Renal cortex interstitium (tissue), 11 donors: ENCODE results near the gene C10orf71. TPM values are rescaled to one million over a fixed set of nuclear protein-coding genes. Genes with fewer than 3 reads are reported as not detected.

ENCODE experiments used
- DNase-seq, 11 donors: peaks; one replicate each; pipeline ENCODE4 v3.0.0-alpha.2; 2013; ENCODE audit warnings: low read depth in 9 of 11, low spot score in 4 of 11; ENCODE audit errors: extremely low read depth in 1 of 11
- polyA plus RNA-seq, 3 donors: library from polyadenylated mRNA; unstranded; fragments of 120-200 nt; gene quantifications; one replicate each; pipeline ENCODE4 v1.2.1, GENCODE V29; 2013; ENCODE audit not compliant: insufficient read length in 3 of 3

The C10orf71 gene
- polyA plus RNA-seq, 3 donors = 0.06 to 0.13 (median 0.09) TPM

DNA sequence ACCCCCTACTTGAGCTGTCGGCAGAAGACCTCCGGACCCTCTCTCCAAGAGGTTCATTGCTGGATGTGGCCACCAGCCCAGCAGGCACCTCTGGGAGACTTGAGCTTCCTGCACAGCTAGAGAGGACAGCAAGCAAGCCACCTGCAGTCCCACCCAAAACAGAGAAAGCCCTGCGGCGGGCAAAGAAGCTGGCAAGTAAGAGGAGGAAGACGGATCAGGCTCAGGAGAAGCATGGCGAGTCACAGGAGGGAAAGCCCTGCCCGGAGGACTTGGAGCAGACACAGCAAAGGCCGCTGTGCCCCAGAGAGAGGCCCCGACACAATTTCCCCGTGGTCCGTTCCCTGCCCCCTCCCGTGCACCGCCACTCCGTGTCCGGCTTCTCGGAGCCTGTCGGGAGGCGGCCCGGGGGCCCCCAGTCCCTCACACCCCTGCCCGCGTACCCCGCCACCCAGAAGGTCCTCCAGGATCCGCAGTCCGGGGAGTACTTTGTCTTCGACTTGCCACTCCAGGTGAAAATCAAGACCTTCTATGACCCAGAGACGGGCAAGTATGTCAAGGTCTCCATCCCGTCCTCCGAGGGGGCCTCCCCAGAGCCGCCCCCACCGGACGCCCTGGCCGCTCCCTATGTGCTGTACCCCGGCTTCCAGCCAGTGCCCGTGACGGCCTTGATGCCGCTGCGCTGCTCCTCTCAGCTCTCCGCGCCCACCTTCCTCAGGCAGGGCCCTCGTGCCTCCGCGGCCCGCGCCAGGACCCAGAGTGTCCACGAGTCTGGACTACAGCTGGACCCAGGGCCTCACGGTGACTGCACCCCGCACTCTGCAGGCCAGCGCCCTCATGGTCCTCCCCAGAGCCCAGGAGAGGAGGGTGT, 27.2 kb downstream of the C10orf71 start:
- DNase-seq = no peak

DNA sequence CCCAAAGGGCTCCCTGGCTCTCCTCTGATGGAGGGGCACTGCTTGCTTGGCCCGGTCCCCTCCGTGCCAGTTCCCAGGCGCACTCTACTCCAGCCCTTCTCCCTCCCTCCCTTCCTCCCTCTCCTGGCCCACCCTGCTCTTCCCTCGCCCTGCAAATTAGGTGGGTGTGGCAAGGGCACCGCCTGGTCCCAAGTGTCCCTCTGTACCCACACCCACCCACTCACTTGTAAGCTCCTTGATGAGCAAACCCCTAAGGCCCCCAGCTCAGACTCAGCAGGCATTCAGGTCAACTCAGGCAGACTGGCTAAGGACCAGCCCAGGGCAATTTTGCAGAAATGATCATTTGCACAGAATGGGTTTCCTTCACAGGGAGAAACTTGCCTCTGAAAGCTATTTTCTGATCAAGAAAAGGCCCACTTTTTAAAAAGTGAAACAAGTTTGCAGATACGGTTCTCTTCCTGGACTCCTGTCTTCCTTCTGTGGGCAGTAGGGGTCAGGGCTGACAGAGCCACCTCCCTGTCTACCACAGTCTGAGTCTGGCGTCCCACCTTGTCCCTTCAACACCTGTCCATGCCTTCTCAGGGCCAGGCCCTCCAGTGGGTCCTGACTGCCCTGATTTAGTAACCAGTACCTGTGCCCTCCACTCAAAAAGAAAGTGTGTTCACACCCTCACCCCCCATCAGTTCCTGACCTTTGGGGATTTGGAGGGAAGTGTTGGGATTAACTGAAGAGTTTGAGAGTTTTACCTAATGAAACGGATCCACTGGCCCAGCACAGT, 28.3 kb downstream of the C10orf71 start:
- no peak for DNase-seq

DNA sequence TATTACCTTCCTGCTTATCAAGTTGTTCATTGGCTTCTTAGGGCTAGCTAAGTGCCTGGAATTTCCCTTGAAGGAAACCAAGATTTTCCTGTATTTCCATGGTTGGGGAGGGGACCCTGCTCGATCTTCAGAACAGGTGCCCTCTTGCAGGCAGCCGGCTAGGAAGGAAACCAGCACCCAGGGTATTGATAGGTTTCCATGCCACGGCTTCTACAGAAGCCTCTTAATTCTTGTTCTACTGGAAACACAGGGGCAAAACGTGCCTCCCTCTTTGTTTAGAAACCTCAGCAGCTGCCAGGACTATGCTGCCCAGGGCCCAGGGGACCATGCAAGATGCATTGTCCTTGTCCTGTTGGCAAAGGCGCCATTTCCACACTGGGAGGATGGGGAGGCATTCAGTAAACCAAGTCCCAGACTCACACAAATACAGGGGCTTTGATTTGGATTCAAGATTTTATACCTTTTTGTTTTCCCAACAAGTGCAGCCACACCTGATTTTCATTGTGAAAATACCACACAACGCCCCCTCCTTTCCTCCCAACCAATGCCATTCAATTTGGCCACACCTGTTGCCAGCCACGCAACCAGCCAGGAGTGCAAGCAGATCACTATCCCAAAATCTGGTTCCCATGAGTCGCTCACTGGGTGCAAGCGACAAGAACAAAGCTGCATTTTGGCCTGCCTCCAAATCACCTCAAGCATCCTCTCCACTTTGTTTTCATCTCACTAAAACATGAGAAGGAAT, 29.6 kb downstream of the C10orf71 start:
- DNase-seq = no peak

DNA sequence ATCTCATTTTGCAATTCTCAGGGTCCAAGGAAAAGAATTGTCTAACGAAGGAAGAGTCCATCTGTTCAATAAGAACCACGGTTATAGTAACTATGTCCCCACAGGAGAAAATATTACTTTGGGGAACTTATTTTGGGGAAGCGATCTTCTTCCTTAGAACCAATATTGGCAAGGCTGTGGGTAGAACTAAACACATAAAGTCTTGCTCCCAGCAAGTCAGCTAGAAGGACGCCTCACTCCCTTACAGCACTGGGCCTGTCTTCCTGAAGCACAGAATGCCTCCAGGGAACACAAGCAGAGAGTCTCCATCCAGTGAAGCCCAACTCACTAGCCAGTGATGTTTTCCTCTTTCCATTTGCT, 30.2 kb downstream of the C10orf71 start:
- DNase-seq = no peak

DNA sequence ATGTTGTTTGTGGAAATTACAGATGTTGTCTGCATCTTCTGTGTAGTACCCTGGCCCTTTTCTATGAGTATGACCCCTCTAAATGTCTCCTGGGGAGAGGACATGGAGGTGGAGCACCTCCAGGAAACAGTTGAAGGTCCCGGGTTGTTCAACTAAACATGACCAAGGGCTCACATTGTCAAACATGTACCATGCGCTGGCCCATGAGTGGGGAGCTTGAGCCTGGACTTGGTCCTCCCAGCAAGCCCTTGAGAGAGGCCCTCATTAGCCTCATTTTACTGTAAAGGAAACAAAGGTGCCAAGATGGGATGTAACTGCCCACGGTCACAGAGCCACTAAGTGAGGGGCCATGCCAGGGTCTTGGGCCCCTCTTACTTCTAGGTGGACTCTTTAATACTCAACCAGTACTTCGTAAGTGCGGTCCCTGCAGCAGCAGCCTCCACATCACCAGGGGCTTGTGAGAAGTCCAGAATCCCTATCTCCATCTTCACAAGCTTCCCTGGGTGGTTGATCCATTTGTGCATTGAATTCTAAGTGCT, 31.2 kb downstream of the C10orf71 start:
- no peak for DNase-seq

DNA sequence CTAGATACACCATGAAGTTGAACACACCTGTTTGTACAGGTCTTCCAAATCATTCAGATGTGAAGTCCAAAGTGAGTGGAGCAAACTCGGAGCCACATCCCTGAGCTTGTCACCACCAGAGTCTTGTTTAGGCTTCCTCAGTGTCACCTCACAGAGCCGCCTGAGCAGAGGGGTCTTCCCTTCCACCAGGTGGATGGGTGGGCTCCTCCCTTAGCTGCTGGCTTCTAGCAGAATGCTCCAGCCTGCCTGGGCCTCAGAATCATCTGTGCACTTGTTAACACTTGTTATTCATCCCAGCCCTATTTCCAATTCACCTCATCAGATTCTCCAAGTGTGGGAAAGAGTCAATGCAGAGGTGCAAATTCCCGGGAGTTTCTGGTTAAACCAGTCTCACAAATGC, 32.5 kb downstream of the C10orf71 start:
- DNase-seq = no peak

DNA sequence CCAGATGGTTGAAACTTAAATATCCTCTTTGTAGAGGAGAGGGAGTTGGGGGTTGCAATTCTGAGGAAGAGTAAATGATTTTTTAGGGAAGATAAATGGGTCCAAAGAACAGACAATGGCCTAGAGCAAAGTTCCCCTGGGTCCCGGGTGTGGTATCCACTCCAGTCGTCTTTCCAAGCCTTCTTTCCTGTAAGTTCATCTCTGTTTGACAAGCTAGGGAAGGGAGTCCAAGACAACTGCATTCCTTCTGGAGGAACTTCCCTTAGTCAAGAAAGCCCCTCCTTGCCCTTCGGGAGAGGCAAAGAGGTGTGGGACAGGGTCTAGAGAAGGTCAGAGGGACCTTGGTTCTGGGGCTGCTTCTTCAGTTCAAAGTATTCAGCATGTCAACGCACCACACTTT, 33.4 kb downstream of the C10orf71 start:
- DNase-seq = no peak

DNA sequence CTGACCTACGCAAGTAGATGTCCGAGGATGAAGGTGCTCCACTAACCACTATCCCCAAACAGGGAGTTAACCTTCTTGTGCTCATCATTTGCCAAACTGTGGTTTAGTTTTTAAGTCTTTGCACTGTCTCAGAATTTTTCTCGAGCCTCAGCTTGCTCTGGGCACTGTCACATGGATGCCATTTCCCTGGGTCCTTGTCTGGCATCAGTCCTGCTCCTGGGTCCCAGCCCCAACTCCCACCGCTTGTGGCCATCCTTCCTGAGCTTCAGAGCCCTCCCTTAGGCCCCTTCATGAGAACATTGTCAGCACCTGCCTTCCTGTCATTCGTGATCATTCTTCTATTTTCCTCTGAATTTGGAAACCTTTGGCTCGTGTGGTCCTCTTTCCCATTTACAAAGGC, 33.8 kb downstream of the C10orf71 start:
- no peak for DNase-seq

DNA sequence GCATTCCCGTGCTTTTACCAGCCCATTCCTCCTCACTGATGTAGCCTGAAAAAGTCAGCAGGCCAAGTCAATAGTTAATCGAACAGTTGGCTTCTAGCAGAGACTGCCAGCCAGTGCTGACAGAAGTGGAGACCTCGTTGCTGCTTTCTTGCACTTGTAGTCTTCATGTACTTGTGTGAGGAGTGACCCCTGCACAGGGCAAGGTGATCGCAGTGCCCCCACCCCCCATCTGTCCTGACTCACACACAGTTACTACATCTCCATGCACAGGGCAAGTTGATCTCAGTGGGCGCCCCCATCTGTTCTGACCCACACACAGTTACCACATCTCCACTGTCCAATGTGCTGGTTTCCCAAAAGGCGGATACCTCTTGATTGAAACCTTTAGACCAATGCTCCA, 34.2 kb downstream of the C10orf71 start:
- no peak for DNase-seq

DNA sequence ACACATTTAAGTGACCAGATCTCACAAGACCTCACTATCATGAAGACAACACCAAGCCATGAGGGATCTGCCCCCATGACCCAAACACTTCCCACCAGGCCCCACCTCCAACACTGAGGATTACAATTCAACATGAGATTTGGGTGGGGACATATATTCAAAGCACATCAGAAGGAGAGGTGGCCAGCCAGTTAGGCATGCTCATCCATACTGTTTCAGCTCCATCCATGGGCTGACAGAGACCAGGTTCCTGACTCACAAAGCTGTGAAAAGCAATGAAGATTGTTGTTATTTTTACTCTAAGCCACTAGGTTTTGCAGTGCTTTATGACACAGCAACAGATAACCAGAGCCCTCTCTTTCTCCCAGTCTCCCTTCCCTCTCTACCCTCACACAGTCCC, 36.0 kb downstream of the C10orf71 start:
- DNase-seq = no peak

DNA sequence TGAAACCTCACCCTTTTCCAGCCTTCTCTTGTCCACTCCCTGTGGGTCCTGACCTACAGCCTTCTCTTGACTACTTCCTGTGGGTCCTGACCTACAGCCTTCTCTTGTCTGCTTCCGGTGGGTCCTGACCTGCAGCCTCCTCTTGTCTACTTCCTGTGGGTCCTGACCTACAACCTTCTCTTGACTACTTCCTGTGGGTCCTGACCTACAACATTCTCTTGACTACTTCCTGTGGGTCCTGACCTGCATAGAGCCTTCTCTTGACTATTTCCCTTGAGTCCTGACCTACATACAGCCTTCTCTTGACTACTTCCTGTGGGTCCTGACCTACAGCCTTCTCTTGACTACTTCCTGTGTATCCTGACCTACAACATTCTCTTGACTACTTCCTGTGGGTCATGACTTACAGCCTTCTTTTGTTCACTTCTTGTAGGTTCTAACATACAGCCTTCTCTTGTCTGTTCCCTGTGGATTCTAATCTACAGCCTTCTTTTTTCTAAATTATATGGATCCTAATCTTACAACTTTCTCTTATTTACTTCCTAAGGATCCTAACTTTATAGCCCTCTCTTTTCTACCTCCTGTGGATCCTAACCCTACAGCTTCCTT, 36.5 kb downstream of the C10orf71 start:
- no peak for DNase-seq

DNA sequence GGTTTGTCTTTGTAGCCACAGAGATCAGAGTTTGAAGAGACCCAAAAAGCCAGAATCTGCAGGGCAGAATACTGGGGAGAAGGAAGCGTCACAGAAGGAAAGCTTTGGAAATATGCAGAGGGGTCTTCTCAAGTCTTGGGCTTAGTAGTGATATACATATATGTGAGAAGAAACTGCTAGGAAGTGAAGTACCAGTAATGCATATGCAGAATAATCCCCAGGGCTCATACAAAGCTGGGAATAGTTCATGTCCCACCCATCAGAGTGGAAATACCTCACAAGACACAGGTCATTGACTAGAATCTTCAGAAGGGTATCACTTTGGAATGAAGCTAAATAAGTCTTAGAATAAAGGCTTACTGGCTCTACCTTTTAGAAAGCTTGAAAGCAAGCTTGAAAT, 39.6 kb downstream of the C10orf71 start:
- no peak for DNase-seq

DNA sequence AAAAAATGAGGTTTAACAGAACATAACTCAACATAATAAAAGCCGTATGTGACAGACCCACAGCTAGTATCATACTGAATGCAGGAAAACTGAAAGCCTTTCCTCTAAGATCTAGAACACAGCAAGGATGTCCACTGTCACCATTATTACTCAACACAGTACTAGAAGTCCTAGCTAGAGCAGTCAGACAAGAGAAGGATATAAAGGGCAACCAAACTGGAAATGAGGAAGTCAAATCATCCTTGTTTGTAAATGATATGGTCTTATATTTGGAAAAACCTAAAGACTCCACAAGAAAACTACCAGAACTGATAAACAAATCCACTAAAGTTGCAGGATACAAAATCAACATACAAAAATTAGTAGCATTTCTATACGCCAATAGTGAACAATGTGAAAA, 45.9 kb downstream of the C10orf71 start:
- no peak for DNase-seq

DNA sequence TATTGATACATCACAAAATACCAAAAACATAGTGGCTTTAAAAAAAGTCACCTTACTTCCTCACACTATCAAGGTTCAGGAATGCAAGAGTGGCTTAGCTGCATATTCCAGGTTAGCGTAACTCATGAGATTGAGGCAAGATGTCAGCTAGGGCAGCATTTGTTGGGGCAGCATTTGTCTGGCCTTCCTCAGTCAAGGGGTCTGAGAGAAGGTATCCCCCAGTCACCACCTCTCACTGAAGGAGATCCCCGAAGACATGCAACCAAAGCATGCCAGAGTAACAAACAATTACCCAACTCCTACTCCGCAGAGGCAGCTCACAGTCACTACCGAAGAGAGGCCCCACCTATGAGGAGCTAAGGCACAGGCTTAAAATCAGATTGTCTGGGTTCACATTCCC, 48.4 kb downstream of the C10orf71 start:
- no peak for DNase-seq

DNA sequence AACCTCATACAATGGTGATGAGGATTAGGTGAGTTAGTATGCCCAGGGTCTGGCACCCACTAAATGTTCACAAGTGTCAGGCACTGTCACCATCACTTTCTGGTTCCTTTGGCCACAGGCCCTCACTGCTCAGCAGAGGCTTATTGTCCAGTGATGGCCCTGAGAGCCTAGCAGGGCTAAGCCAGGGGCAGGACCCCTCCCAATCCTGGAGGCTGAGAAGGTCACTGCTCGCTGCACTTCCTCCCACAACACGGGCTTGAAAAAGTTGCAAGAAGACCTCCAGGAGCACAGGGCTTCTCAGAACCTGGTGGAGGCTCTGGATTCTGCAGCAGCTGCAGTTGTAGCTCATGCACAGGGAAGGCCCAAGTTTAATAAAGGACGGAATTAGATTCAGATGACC, 48.9 kb downstream of the C10orf71 start:
- no peak for DNase-seq

DNA sequence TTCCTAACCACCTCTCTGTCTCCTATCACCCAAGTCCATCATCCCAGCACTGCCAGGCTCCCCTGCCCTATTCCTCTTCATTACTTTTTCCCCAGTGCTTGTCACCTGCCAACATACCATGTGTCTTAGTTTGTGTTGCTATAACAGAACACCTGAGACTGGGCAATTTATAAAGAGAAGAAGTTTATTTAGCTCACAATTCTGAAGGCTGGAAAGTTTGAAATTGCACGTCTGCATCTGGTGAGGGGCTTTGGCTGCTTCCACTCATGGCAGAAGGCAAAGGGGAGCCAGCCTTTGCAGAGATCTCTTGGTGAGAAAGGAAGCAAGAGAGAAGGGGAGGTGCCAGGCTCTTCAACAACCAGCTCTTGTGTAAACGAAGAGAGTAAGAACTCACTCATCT, 49.6 kb downstream of the C10orf71 start:
- DNase-seq = no peak

DNA sequence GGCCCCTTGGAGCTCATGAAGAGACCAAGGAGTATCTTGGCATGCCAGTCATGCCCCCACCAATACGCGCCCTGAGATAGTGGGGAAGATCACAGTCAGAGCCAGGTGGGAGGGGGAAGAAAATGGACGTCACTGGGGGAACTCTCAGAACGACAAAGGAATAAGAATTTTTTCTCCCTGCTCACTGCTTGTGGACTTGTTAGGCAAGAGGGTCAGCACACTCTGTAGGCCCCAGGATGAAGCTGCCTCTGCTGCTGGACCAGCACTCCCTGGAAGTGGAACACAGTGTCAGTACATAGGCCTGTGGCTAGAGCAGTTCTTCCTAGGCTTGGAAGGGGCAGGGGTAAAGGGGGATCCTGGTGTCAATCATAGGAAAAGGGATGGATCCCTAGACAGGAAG, 50.4 kb downstream of the C10orf71 start:
- DNase-seq = no peak

DNA sequence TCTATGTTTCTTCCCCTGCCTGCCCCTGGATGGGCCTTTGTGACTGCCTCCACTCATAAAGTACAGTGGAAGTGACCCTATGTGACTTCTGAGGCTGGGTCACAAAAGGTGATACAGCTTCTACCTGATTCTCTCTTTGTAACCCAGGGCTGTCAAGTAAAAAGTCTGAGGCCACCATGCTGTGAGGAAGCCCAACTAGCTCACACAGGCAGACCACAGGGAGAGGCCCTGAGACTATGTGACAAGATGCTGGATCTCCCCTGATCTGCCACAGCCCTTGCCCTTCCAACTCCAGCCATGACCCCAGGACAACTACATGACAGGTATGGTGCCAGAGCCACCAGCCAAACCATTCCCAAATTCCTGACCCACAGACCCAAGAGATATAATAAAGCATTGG, 51.2 kb downstream of the C10orf71 start:
- DNase-seq = no peak

DNA sequence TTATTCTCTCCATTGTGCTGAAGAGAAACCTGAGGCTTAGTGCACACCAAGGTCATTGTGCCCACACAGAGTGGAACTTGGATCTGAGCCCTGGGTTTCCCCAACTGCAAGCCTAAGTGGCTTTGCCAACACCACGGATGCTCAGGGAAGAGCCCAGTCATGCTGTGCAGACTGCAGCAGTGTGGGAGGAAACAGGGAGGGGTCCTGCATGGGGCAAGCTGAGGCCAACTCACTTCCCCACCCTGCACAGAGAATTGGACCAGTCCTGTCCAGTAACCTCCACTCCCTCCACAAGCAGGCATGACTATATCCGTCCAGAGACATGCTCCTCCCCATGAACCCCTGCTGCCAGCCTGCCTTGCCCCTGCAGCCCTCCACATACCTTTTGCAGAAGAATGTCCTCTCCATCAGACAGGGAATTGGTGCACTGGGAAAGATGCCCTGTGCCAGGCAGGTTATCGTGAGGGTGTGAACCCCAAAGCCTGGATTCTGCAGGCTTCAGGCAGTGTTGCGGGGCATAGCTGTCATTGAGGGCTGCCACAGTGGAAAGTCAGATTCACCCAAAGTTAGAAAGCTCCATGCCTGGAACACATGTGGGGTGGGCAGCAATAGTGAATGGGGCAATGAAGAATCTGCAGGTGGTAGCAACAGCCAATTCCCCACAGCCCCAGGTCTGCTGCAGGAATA, 52.0 kb downstream of the C10orf71 start:
- DNase-seq = no peak
